H54 (cell line): ENCODE data around the gene GDI1.

ENCODE experiments used
- DNase-seq: peaks from one replicate; pipeline ENCODE4 v3.0.0; 2011; ENCODE audit warnings: low spot score, mixed read lengths; ENCODE audit not compliant: insufficient read length
- FAIRE-seq: peaks from 3 replicates; lab custom pipeline; 2011; peaks lifted over from hg19 to GRCh38; lab: Jason Lieb, UNC
- POLR2A ChIP-seq: IDR thresholded peaks from 2 replicates; pipeline ENCODE4 v1.6.1; 2011; ENCODE audit warnings: low read depth, mild to moderate bottlenecking, low read length

The GDI1 gene

GRCh38 chrX:154452823-154453222 lies 15.9 kb downstream of the GDI1 start:
- FAIRE-seq, result no peak
- no peak for DNase-seq
- TF ChIP-seq POLR2A, result no peak

GRCh38 chrX:154457491-154458115 lies 20.6 kb downstream of the GDI1 start:
- DNase-seq (peak; percentile 60), FAIRE-seq (no peak)
- no peak for TF ChIP-seq POLR2A

GRCh38 chrX:154458116-154458953 lies 21.4 kb downstream of the GDI1 start, which contains the start of gene PLXNA3:
Gene PLXNA3, plus strand, starts transcription at chrX:154458281. Its CDS starts 1,903 bp downstream, at chrX:154460184.
- no peak for FAIRE-seq
- peak; percentile 62 for DNase-seq
- TF ChIP-seq POLR2A, result peak; percentile 87

- DNase-seq (peak; percentile 65), FAIRE-seq (no peak)
- TF ChIP-seq POLR2A, result 0 out of 2 replicates have a peak, but pooled peaks have one; percentile 6
These were observed 22.2 kb downstream of the GDI1 start for GRCh38 chrX:154458954-154459778.

GRCh38 chrX:154459832-154460231 lies 22.9 kb downstream of the GDI1 start:
- no peak for TF ChIP-seq POLR2A
- DNase-seq (no peak), FAIRE-seq (no peak)

- DNase-seq (no peak), FAIRE-seq (no peak)
- TF ChIP-seq POLR2A, result no peak
These were observed 23.4 kb downstream of the GDI1 start for GRCh38 chrX:154460326-154460725.

GRCh38 chrX:154462396-154462795 lies 25.4 kb downstream of the GDI1 start:
- no peak for FAIRE-seq
- DNase-seq, result no peak
- no peak for TF ChIP-seq POLR2A

GRCh38 chrX:154463611-154464220 lies 26.8 kb downstream of the GDI1 start:
- TF ChIP-seq POLR2A, result no peak
- FAIRE-seq (no peak), DNase-seq (no peak)

- DNase-seq, result no peak
- no peak for TF ChIP-seq POLR2A
- FAIRE-seq, result no peak
These were observed 27.9 kb downstream of the GDI1 start for GRCh38 chrX:154464806-154465365.

- FAIRE-seq (no peak), DNase-seq (no peak)
- TF ChIP-seq POLR2A, result no peak
These were observed 28.6 kb downstream of the GDI1 start for GRCh38 chrX:154465601-154466000.

GRCh38 chrX:154466036-154466435 lies 29.1 kb downstream of the GDI1 start:
- no peak for TF ChIP-seq POLR2A
- FAIRE-seq (no peak), DNase-seq (no peak)

GRCh38 chrX:154466907-154467306 lies 30.0 kb downstream of the GDI1 start:
- FAIRE-seq, result no peak
- no peak for TF ChIP-seq POLR2A
- no peak for DNase-seq

GRCh38 chrX:154467556-154467955 lies 30.6 kb downstream of the GDI1 start:
- TF ChIP-seq POLR2A, result no peak
- DNase-seq, result no peak
- FAIRE-seq, result no peak
